ENCODE measurements around the gene HIF3A.

GRCh38 chr19:46387713-46388130 is 90.9 kb downstream of the HIF3A start:
- TF ChIP-seq CTCF (IDR thresholded peaks at IDR 0.05; ENCODE audit: borderline replicate concordance, extremely low read depth, low read length, poor library complexity, severe bottlenecking) (no peak), EZH2 (IDR thresholded peaks at IDR 0.05; ENCODE audit: borderline replicate concordance, low read depth, low read length, severe bottlenecking) (no peak)

Measured in DND-41 (cell line).